NCI-H2171 (cell line): Measurements from ENCODE around the gene CRTC1.
A peak's percentile ranks its signal among the peaks of the same experiment; 100 is the strongest.
"Not testable (repeated sequence)": the region's sequence is repeated elsewhere in the genome, so short reads cannot be mapped to it uniquely, and the experiment has no call there.

Experiments
- DNase-seq: peaks from one replicate; lab custom pipeline; 2025; lab: John Stamatoyannopoulos, UW

CRTC1 gene

DNA sequence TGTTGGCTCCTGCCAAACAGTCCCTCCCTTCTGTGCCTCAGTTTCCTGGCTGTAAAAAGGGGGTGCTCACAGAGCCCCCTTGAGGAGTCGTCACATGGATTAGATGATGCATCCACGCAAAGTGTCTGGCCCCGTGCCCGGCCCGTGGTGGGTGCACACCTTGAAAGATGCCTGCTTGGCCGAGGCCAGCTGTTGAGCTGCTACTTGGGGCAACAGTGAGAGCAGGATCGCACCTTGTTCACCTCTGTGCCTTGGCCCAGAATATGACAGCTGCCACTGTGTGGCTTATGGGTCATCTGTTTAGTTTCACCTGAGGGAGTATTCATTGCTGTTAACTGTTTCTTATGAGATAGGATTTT, 17.7 kb downstream of the CRTC1 start:
- DNase-seq, result peak; percentile 56

DNA sequence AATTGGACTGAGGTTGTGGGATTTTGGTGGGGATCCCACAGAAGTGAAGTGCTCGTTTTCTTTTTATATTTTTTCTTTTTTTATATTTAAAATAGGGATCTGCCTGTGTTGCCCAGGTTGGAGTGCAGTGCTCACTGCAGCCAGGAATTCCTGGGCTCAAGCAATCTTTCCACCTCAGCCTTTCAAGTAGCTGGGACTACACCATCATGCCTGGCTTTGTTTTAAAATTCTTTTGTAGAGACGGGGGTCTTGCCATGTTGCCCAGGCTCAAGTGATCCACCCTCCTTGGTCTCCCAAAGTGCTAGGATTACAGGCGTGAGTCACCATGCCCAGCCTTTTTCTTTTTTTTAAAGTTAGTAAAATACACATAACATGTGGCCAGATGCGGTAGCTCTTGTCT, 20.6 kb downstream of the CRTC1 start:
- DNase-seq, result no peak

DNA sequence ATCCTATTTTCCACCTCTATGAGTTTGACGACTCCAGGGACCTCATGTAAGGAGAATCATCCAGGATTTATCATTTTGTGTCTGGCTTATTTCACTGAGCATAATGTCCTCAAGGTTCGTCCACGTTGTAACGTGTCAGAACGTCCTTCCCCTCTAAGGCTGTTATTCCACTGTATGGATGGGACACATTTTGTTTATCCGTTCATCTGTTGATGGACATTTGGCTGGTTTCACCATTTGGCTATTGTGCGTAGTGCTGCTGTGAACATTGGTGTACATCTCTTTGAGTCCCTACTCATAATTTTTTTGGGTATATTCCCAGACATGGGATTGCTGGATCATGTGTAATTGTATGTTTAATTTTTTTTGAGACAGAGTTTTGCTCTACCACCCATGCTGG, 21.5 kb downstream of the CRTC1 start:
- no peak for DNase-seq

DNA sequence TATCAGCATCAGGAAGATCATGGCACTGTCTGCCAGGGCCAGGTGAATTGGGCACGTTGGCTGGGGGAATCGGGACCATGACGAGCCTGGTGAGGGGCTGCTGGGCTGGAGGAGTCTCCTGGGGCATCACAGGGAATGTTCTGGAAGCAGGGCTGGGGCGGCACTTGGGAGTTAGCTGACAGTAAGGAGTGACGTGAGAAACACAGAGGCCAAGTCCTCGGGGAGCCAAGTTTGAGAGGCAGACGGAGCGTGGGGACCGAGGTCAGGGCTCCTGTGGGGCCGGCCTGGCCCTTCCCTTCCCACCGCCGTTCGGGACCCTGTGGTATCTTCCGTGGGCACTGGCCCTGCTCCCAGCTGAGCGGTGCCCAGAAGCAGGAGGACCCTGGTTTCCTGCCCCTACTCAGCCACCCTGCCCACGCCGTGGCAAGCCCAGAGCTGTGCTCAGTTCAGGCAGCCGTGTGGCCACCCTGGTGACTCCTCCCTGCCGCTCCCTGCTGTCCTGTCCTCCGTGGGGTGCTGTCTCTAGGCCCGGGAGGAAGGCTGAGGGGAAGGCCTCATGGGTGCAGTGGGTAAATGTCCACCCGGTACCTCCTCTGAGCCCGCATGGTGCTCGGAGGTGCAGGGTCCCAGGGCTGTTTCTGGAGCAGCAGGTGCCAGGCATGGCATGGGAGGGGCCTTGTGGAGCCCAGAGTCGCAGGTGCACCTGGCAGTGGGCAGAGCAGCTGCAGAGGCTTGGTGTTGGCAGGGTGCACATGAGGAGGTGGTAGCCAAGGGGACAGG, 25.2 kb downstream of the CRTC1 start:
- DNase-seq, result no peak

DNA sequence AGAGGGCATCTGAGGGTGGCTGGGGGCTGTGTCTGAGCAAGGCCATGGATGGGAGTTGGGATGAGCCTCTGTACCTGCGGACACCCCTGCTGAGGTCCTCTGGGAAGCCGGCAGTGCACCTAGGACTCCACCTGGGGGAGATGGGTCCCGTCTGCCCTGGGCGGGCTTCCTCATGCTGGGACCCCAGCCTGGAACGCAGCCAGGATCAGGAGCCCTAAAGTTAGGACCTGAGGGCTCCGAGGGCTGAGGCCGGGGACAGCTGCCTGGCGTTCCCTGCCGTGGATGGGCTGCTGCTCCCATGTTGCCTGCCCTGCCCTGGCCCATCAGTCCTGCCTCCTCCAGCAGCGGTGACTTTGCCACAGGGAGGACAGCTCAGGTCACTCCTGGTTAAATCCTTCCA, 26.1 kb downstream of the CRTC1 start:
- DNase-seq, result no peak

DNA sequence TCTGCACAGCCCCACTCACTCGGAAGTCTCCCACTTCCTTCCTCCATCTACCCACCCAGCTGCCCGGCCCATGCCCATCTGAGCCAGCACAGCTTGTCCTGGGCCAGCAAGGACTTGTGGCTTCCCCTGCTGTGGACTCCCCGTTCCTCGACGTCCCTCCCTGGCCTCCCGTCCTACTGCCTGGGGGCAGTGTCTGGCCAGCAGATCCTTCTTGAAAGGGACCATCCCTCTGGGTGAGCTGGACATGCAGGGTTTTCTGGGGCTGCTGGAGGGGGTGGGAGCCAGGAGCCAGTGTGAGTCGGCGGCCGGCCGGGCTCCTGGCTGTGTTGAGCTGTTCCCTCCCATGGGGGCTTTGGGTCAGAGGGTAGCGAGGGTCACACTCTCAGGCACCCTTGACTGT, 26.7 kb downstream of the CRTC1 start:
- no peak for DNase-seq

DNA sequence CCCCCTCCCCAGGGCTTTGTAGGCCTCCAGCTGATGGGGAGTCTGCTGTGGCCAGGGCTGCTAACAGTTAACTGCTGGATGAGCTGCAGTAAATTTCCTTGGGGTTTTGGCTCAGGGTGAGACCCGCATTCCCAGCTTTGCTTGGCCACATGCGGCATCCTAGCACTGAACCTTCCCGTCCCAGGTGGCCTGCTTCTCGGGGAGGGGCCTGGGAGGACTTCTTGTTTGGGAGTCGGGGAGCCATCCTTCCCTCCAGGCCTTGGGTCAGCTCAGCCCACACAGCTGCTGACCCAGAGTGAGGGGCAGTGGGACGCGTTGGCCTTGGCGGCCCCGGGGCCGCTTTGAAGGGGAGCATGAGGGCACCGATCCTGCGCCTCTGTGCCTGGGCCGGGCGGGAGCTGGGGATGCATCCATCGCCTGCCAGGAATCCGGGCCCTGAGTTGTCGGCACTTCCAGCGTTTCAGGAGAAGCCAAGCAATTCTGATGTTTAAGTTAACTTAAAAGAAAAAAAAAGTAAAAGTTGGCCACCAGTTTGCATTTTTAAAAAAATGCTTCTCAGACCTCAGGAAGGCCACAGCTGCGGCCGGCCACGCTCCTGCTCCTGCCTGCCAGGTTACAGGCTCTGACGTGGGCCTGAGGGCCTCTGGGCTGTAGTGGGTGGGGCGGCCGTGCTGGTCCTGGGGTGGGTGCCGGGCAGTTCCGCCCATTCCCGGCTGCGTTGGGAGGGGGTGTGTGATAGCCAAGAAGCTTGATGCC, 27.7 kb downstream of the CRTC1 start:
- no peak for DNase-seq

DNA sequence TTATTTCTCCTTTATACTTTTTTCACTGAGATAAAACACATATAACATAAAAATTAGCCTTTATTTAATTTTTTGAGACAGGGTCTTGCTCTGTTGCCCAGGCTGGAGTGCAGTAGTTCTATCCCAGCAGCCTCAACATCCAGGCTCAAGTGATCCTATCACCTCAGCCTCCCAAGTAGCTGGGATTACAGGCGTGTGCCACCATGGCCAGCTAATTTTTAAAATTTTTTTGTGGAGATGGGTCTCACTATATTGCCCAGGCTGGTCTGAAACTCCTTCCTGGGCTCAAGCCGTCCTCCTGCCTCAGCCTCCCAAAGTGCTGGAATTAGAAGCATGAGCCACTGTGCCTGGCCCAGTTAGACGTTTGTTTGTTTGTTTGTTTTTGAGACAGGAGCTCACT, 28.4 kb downstream of the CRTC1 start:
- DNase-seq, result no peak

DNA sequence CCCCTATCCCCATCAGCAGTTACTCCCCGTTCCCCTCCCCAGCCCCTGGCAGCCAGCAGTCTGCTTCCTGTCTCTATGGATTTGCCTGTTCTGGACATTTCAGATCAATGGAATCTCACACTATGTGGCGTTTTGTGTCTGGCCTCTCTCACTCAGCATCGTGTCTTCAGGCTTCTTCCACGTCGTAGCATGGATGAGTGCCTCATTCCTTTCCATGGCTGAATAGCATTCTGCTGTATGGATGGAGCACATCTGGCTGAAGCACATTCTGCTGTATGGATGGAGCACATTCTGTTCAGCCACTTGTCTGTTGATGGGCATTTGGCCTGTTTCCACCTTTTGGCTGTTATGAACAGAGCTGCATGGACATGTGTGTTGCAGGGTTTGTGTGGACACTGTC, 29.5 kb downstream of the CRTC1 start:
- DNase-seq, result no peak

DNA sequence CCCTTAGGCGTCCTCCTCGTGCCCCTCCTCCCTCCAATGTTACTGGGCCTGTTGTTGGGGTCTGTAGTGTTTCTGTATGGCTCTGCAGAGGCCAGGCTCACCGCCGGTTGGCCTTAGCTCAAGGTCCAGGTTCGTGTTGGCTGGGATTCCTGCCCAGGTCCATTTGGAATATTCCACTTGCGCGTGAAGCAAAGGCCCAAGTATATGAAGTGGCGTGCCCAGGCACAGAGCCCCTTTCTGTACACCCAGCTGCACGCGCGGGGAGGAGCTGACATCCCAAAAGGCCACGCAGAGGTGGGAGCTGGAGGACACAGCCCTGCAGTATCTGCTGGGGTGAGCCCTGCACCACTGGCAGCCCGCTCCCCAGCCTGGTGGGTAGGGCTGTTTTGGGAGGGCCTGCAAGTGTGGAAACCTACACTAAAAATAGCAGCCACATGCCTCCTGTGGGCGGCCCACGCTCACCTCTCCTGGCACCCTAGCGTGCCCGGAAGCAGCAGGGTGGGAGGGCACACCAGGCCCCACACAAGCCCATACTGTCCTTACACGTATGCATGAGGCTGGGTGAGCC, 30.2 kb downstream of the CRTC1 start:
- no peak for DNase-seq

DNA sequence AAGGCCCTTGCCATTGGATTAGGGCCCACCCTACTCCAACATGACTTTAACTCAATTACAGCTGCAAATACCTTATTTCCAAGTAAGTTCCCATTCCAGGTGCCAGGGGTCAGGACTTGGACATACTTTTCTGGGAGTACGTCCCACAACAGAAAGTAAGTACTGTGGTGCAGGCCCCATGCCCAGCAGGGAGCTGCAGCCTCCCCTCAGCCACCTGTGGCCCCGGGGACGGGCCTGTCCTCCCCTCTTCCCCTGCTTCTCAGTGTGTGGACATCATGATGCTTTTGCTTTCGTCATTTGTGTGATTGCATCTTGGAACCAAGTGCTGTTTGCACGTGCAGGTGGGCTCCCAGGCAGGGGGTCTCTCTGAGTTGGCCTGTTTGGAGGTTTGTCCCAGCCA, 31.9 kb downstream of the CRTC1 start:
- DNase-seq, result no peak

DNA sequence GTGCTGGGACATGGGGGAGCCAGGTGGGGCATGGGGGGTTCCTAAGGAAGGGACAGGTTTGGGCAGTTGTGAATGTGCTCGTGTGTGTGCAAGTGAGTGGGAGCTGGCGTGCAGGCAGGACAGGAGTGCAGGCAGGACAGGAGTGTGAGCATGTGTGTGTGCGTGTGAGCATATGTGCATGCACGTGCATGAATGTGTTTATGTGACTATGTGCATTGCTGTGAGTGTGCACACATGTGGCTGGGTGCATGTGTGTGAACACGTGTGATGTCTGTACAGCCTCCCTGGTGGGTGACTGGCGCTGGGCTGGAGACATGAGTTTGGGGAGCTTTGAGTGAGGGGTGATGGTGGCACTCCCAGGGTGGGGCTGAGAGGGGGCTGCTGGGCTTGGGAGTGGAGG, 33.4 kb downstream of the CRTC1 start:
- no peak for DNase-seq

DNA sequence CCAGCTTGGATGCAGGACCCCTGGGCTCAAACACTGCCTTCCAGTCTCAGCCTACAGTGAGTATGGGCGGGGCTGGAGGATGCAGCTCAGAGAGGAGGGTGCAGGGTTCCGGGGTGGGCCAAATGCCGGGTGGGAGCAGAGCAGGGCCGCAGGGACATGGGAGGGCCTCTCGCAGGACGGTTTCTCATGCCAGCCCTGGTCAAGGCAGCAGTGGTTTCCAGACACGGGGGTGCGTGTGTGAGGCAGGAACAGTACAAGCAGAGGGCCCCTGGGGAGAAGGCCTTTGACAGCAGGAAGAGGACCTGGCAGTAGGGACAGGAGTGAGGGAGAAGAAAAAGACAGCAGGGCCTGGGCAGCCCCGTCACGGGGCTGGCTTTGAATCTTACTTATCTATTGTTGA, 34.1 kb downstream of the CRTC1 start:
- no peak for DNase-seq

DNA sequence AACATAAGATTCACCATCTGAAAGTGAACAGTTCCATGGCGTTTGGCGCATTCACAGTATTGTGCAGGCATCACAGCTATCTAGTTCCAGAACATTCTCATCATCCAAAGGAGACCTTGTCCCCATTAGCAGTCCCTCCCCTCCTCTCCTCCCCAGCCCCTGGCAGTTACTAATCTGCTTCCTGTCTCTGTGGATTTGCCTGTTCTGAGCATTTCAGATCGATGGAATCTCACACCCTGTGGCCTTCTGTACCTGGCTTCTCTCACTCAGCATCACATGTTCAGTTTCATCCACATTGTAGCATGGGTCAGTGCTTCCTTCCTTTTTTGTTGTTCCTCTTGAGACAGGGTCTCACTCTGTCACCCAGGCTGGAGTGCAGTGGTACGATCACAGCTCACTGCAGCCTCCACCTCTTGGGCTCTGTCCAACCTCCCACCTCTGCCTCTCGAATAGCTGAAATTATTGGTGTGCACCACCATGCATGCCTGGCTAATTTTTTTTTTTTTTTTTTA, 34.6 kb downstream of the CRTC1 start:
- no peak for DNase-seq

DNA sequence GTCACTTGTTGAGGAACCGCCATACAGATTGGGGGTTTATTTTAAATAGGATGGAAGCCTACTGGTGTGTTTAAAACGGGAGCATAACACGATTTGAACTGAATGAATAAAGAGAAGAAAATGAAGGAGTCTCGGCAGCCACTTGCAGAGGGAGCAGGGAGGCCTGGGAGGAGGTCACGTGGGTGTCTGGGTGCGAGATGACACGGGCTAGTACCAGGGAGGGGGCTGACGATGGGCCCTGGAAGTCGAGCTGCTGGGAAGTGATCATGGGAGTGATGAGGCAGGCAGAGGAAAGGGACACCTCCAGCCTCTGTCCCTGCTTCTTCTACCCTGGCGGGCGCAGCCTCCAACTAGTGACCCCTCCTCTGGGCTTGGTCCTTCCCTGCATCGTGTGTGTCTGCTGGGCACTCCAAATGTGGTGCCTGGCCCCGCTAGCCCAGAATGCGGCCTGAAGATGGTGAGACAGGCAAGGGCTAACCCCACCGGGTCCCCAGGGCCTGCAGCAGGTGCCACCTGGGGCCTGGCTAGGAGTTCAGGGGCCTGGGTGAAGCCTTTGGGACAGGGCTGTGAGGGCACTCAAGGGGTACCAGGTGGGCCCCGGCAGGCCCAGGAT, 35.5 kb downstream of the CRTC1 start:
- DNase-seq, result no peak

DNA sequence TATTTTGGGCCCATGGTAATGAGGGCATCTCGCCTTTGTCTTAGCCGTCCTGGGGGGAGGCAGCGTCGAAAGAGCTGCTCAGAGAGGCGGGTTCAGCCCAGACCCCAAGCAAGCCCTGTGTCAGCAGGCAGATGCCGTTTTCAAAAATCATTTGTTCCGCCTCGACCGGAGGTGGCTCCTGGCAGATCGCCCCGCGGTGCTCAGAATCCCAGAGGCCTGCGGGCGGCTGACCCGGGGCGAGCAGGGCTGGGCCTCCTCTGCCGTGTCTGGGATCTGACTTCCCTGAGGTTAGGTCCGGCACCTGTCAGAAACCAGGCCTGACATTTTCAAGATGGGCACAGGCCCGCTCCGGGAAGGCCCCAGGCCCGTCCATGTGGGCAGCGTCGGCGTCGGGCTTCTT, 36.1 kb downstream of the CRTC1 start:
- no peak for DNase-seq

DNA sequence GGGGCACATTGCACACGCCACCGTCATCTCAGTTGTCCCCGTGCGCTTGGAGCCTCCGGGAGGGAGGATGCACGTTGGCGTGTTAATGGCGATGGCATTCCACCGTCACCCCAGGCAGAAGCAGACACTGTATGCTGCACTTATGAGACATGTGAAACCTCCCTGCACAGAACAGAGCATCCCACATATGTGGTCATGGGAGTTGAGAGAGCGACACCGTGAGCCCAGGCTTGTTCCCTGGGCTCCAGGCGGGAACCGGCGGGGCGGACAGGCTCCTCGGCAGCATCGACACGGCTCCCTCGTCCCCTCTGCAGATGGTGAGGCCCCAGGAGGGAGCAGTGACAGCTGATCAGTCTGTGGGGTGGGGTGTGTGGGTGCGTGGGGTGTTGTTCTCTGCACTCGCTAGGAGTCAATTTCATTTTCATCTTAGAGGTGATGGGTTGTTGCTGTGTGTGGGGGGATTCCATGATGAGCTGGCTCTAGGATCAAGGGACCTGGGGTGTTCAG, 40.4 kb downstream of the CRTC1 start:
- peak; percentile 45 for DNase-seq

DNA sequence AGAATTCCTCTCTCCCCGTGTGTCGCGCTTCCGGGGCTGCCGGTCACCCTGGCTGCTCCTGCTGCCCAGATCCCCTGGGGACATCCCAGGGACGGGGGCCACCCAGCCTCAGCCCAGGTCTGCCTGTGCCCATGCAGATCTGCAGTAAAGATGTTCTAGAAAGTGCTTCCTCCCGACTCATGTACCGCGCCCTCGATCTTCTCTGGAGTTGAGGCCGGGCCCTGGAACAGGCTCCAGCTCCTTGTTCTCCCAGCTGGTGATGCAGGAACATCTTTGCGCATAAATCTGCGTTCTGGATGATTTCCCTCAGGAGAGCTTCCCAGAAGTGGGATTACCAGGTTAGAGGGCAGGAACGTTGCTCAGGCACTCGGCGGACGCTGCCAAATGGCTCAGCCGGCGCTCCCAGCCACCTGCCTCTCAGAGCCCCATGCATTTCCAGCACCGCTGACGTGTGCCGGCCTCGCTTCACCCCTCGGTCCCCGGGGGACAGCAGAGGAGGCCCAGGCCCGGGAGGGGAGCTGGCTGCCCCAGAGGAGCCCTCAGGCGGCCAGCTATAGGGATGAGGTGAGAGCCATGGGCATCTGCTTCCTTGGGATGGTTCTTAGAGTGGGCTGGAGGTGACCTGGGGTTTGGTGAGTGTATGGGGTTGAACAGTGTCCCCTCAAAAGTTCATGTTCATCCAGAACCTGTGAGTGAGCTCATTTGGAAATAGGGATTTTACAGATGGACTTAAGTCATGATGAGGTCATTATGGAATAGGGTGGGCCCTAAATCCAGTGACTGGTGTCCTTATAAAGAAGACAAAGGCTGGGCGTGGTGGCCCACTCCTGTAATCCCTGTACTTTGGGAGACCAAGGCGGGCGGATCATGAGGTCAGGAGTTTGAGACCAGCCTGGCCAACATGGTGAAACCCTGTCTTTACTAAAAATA, 42.6 kb downstream of the CRTC1 start:
- DNase-seq, result peak; percentile 51

DNA sequence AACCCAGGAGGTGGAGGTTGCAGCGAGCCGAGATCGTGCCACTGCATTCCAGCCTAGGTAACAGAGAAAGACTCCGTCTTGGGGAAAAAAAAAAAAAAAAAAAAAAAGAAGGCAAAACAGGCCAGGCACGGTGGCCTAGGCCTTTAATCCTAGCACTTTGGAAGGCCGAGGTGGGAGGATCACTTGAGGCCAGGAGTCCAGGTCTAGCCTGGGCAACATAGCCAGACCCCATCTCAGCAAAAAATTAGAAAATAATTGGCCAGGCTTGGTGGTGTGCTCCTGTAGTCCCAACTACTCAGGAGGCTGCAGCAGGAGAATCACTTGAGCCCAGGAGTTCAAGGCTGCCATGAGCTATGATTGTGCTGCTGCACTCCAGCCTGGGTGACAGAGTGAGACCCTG, 43.4 kb downstream of the CRTC1 start:
- no peak for DNase-seq

DNA sequence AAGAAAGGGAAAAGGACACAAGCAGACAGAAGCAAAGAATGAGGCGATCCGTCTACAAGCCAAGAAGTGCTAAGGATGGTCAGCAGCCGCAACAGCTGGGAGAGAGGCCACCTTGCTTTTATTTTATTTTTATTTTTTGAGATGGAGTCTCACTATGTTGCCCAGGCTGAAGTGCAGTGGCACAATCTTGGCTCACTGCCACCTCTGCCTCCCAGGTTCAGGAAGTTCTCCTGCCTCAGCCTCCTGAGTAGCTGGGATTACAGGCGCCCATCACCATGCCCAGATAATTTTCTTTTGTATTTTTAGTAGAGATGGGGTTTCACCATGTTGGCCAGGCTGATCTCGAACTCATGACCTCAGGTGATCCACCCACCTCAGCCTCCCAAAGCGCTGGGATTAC, 44.1 kb downstream of the CRTC1 start:
- not testable (repeated sequence) for DNase-seq

DNA sequence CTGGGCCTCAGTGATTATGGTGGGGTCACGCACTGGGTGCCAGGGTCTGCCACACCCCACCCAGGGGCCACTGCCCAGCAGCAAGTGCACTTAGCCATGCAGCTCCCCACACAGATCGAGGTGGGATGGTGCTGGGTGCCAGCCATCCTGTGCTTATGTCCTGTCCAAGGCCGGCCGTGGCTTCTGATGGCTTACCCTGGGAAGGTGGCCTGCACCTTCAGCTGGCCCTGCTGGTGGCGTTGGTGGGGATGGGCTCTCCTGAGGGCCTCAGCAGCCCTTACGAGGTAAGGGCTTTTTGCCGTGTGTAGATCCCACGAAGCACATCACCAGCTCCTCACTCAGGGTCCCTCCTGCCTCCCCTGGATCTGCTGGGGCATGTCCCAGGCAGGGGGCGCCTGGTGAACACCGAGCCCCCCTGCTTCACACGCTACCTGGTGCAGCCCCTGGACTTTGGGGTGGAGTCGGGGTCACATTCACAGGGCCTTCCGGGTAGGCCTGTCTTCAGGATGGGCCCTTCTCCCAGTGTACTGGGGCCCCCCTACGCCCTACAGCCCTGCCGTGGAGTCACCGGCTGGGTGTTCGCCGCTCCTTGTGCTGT, 46.6 kb downstream of the CRTC1 start:
- no peak for DNase-seq
